Measurements from ENCODE around the gene SFXN3.

- TF ChIP-seq CTCF (conservative IDR thresholded peaks at IDR 0.05; ENCODE audit: low read depth in 2 of 2) (no peak), NANOG (IDR thresholded peaks at IDR 0.05; ENCODE audit: borderline replicate concordance) (no peak), CREB1 (CRISPR knock-in tag; IDR thresholded peaks at IDR 0.05; ENCODE audit: low read depth) (no peak), EZH2 (IDR thresholded peaks at IDR 0.05; ENCODE audit: low read depth, unreplicated experiment) (no peak), EZH2phosphoT487 (IDR thresholded peaks at IDR 0.05; ENCODE audit: unreplicated experiment) (no peak), ZNF462 (CRISPR knock-in tag; IDR thresholded peaks at IDR 0.05) (no peak), POLR2AphosphoS5 (IDR thresholded peaks at IDR 0.05; ENCODE audit: low read depth) (no peak)
Observed at GRCh38 chr10:101020427-101021075, 10.5 kb upstream of the SFXN3 start.
